Neural crest cell (in vitro differentiated cells): ENCODE measurements around the gene RNF141. TPM values are rescaled to one million over a fixed set of nuclear protein-coding genes. Genes with fewer than 3 reads are reported as not detected.

Experiments
- DNase-seq: peaks from one replicate; pipeline ENCODE4 v3.0.0; 2021; ENCODE audit warnings: low read depth, mixed read lengths, low spot score
- H3K27ac Mint-ChIP-seq: one replicate; pipeline ENCODE4 v1.8.0; 2021; ENCODE audit warnings: mild to moderate bottlenecking, mixed read lengths; ENCODE audit not compliant: unreplicated experiment
- H3K27me3 Mint-ChIP-seq: 2 replicates; pipeline ENCODE4 v1.8.0; 2021; ENCODE audit warnings: low read depth, mild to moderate bottlenecking, mixed read lengths
- H3K36me3 Mint-ChIP-seq: 2 replicates; pipeline ENCODE4 v1.8.0; 2021; ENCODE audit warnings: low read depth, mild to moderate bottlenecking, mixed read lengths
- H3K4me1 Mint-ChIP-seq: 2 replicates; pipeline ENCODE4 v1.8.0; 2021; ENCODE audit warnings: mixed read lengths
- H3K4me3 Mint-ChIP-seq: one replicate; pipeline ENCODE4 v1.8.0; 2021; ENCODE audit warnings: mild to moderate bottlenecking, mixed read lengths
- H3K9me3 Mint-ChIP-seq: 2 replicates; pipeline ENCODE4 v1.8.0; 2021; ENCODE audit warnings: mixed read lengths
- CTCF ChIP-seq: fragments of 200-600 bp; sonication (generic); conservative IDR thresholded peaks from 2 replicates; pipeline ENCODE4 v1.5.0; 2021; ENCODE audit warnings: antibody characterized with exemption, mild to moderate bottlenecking
- total RNA-seq: library from RNA; stranded (reverse); gene quantifications from 2 replicates; pipeline ENCODE4 v1.2.1, GENCODE V29; 2021

RNF141 gene
- total RNA-seq, 1 donor from 2014 or later = 33.0 TPM

- Mint-ChIP-seq H3K4me3 (no peak overlapping the region), H3K36me3 (no peaks in the 10 kb centered on the region), H3K27ac (no peak overlapping the region), H3K9me3 (no peaks in the 10 kb centered on the region), H3K27me3 (no peaks in the 10 kb centered on the region), H3K4me1 (no peaks in the 10 kb centered on the region)
- DNase-seq = no peak
- no peak for TF ChIP-seq CTCF
These were observed 21.0 kb upstream of the RNF141 start for GRCh38 chr11:10561947-10562346.

DNA sequence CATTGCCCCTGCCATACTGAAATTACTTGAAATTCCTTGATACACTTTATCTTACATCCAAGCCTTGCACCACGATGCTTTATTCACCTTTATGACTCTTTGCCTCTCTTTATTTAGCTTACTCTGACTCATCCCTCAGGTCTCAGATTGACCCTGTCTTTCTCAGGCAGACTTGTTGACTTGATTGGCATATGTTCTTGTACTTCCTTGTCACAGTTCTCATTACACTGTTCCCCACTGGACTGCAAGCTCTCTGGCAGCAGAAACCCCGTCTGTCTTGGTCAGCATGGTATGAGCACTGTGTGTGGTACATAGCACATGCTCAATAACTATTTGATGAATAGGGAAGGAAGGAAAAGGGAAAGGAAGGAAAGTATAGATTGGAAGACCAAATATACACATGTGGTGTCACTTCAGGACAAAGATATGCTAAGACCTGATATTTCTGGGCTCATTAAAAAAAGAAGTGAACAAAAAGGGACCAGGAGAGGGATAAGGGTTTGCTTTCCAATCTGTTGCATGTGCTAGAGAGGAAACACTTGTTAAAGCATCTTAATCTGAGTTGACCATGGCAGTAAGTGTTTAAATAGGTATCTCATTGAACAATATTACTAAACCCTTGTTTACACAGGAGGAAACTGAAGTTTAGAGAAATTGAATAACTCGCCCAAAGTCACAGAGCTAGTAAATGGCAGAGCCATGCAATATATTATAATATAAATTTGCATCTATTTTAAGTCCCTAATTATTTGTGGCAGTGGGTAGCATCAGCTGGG, 20.2 kb upstream of the RNF141 start:
- no peaks in the 10 kb centered on the region for H3K4me1 Mint-ChIP-seq
- H3K36me3 Mint-ChIP-seq = no peaks in the 10 kb centered on the region
- no peak overlapping the region for H3K27ac Mint-ChIP-seq
- no peak overlapping the region for H3K4me3 Mint-ChIP-seq
- no peak for TF ChIP-seq CTCF
- no peaks in the 10 kb centered on the region for H3K27me3 Mint-ChIP-seq
- H3K9me3 Mint-ChIP-seq = no peaks in the 10 kb centered on the region
- DNase-seq = no peak

GRCh38 chr11:10558288-10558687, 17.3 kb upstream of the RNF141 start:
- no peak for TF ChIP-seq CTCF
- Mint-ChIP-seq H3K4me3 (no peak overlapping the region), H3K27me3 (no peaks in the 10 kb centered on the region), H3K27ac (no peak overlapping the region), H3K36me3 (no peaks in the 10 kb centered on the region), H3K9me3 (no peaks in the 10 kb centered on the region), H3K4me1 (no peaks in the 10 kb centered on the region)
- DNase-seq = no peak

DNA sequence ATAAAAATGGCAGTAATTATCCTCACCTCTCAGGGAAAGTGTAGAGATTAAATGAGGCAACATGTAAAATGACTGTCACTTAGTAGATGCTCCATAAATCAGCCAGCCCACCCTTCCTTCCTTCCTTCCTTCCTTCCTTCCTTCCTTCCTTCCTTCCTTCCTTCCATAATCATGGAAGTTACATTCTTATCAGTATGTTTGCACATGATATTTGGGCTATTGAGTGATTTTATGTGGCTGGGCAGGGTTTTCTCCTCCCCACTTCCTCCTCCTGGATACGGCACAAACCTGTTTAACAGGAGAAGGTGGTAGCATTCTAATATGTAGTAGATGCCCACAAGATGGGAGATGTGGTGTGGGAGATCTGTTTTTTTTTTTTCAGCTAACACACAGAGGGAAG, 15.6 kb upstream of the RNF141 start:
- no peak for TF ChIP-seq CTCF
- Mint-ChIP-seq H3K36me3 (no peaks in the 10 kb centered on the region), H3K27ac (no peak overlapping the region), H3K4me1 (no peaks in the 10 kb centered on the region), H3K4me3 (no peak overlapping the region), H3K9me3 (peaks cover 4% of the 10 kb centered on the region), H3K27me3 (peaks cover 3% of the 10 kb centered on the region)
- no peak for DNase-seq

DNA sequence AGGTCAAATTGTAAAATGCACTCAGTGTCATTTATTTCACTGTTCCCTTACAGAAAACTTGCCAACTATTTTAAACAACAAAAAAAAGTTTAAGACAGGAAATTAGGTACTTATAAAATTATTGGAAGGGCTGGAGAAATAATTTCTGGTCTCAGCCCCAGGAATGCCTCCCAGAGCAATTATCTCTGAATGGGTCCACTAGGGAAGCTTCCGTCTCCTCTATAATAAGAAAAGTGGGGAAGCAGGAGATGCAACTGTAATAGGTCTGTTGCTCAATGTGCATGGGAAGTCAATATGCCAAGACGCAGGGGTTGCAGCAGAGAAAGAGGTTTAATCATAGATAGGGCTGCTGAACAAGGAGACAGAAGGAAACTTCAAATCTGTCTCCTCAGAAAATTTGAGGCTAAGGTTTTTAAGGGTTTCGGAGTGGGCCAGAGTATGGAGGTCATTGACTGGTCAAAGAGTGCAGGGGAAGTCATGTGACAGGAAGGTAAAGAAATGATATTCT, 10.9 kb upstream of the RNF141 start:
- DNase-seq = no peak
- H3K27ac Mint-ChIP-seq = no peak overlapping the region
- H3K4me1 Mint-ChIP-seq = no peaks in the 10 kb centered on the region
- H3K4me3 Mint-ChIP-seq = no peak overlapping the region
- H3K27me3 Mint-ChIP-seq = peaks cover 3% of the 10 kb centered on the region
- H3K36me3 Mint-ChIP-seq = no peaks in the 10 kb centered on the region
- no peak for TF ChIP-seq CTCF
- H3K9me3 Mint-ChIP-seq = peaks cover 4% of the 10 kb centered on the region
